DOHH2 (cell line): ENCODE results near the gene MYZAP.

ENCODE experiments used
- H3F3A ChIP-seq: fragments of 200-600 bp; sonication (generic), shearing (Covaris generic); 2 replicates; pipeline ENCODE4 v1.6.0; 2016; ENCODE audit warnings: antibody characterized with exemption, mild to moderate bottlenecking; ENCODE audit not compliant: control insufficient read depth, insufficient read depth
- H3K27ac ChIP-seq: fragments of 200-600 bp; sonication (generic); 2 replicates; pipeline ENCODE4 v1.5.1; 2014; ENCODE audit warnings: low read depth, mild to moderate bottlenecking, low read length, moderate library complexity
- H3K27me3 ChIP-seq: fragments of 200-600 bp; sonication (generic); 2 replicates; pipeline ENCODE4 v1.6.1; 2014; ENCODE audit warnings: mild to moderate bottlenecking, low read length, mixed read lengths; ENCODE audit not compliant: control insufficient read depth
- H3K36me3 ChIP-seq: fragments of 200-600 bp; sonication (generic); 2 replicates; pipeline ENCODE4 v1.6.1; 2014; ENCODE audit warnings: mild to moderate bottlenecking, low read length, moderate library complexity, mixed read lengths; ENCODE audit not compliant: control insufficient read depth
- H3K4me1 ChIP-seq: fragments of 200-600 bp; sonication (generic); 2 replicates; pipeline ENCODE4 v1.6.1; 2014; ENCODE audit warnings: mild to moderate bottlenecking, low read length, mixed read lengths; ENCODE audit not compliant: control insufficient read depth
- H3K4me2 ChIP-seq: fragments of 200-600 bp; sonication (generic); 2 replicates; pipeline ENCODE4 v1.6.0; 2014; ENCODE audit warnings: mild to moderate bottlenecking, low read length, moderate library complexity
- H3K4me3 ChIP-seq: fragments of 200-600 bp; sonication (generic); 2 replicates; pipeline ENCODE4 v1.5.1; 2014; ENCODE audit warnings: mild to moderate bottlenecking, low read length, mixed read lengths
- H3K79me2 ChIP-seq: fragments of 200-600 bp; sonication (generic); 2 replicates; pipeline ENCODE4 v1.6.1; 2014; ENCODE audit warnings: mild to moderate bottlenecking, low read length, mixed read lengths; ENCODE audit not compliant: control insufficient read depth
- H3K9me2 ChIP-seq: fragments of 200-600 bp; sonication (generic); replicated peaks from 2 replicates; pipeline ENCODE4 v1.6.1; 2014; ENCODE audit warnings: mild to moderate bottlenecking, low read length, mixed read lengths; ENCODE audit not compliant: control insufficient read depth
- H3K9me3 ChIP-seq: fragments of 200-600 bp; sonication (generic); 2 replicates; pipeline ENCODE4 v1.6.1; 2014; ENCODE audit warnings: antibody characterized with exemption, low read length, mixed read lengths; ENCODE audit not compliant: control insufficient read depth, insufficient read depth
- H4K20me1 ChIP-seq: fragments of 200-600 bp; sonication (generic); 2 replicates; pipeline ENCODE4 v1.6.0; 2014; ENCODE audit warnings: low read depth, mild to moderate bottlenecking, antibody characterized with exemption, low read length, moderate library complexity; ENCODE audit not compliant: control insufficient read depth, insufficient read depth
- CTCF ChIP-seq: fragments of 200-600 bp; sonication (generic); IDR thresholded peaks from one replicate; pipeline ENCODE4 v1.5.1; 2014; ENCODE audit warnings: antibody characterized with exemption, mild to moderate bottlenecking, low read depth, low read length; ENCODE audit not compliant: poor library complexity, severe bottlenecking
- EZH2phosphoT487 ChIP-seq: fragments of 200-600 bp; sonication (generic); IDR thresholded peaks from 2 replicates; pipeline ENCODE4 v1.6.1; 2017; ENCODE audit warnings: borderline replicate concordance, mild to moderate bottlenecking, antibody characterized with exemption, low read length, moderate library complexity, mixed read lengths

MYZAP gene

DNA sequence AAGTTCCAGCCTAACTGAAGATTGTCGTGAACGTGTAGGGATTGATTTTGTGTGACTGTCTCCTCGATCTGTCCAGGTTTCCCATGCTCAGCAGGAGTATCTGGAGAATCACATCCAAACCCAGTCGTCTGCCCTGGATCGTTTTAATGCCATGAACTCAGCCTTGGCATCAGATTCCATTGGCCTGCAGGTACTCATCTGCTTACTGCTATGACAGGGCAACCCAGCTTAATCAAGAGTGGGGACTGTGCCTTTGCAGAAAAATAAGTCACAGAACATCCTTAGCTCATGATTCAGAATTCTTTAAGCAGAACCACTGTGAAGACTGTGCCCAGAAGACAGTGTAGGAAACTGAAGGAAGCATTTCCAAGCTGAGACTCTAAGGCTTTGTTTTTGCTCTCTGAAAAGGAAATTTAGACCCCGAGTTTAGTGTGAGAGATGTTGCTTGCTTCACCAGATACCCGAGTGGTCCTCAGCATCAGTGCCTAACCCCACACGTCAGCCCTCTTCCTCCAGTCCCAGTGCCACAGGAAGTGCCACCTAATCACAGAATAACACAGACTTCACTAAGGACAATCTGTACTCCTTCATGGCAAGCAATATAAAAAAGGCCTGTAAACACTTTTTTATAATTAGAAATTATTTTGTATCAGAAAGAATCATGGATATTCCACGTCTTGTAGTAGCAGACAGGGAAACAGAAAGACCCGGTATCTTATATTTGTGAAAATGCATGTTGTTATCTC lies 34.2 kb downstream of the MYZAP start:
- no peaks in the 10 kb centered on the region for H3F3A ChIP-seq
- H3K27me3 ChIP-seq, result no peaks in the 10 kb centered on the region
- H3K4me1 ChIP-seq, result no peaks in the 10 kb centered on the region
- H3K27ac ChIP-seq, result no peak overlapping the region
- no peaks in the 10 kb centered on the region for H3K36me3 ChIP-seq
- no peaks in the 10 kb centered on the region for H4K20me1 ChIP-seq
- no peaks in the 10 kb centered on the region for H3K79me2 ChIP-seq
- H3K9me3 ChIP-seq, result no peaks in the 10 kb centered on the region
- H3K9me2 ChIP-seq, result no peaks in the 10 kb centered on the region
- H3K4me3 ChIP-seq, result no peak overlapping the region
- no peak overlapping the region for H3K4me2 ChIP-seq
- no peak for TF ChIP-seq EZH2phosphoT487
- no peak for TF ChIP-seq CTCF

GRCh38 chr15:57626713-57627440 lies 35.2 kb downstream of the MYZAP start:
- H3K9me3 ChIP-seq, result no peaks in the 10 kb centered on the region
- H3K36me3 ChIP-seq, result no peaks in the 10 kb centered on the region
- H3K79me2 ChIP-seq, result no peaks in the 10 kb centered on the region
- H3K4me1 ChIP-seq, result no peaks in the 10 kb centered on the region
- H3F3A ChIP-seq, result no peaks in the 10 kb centered on the region
- TF ChIP-seq EZH2phosphoT487, result no peak
- no peak for TF ChIP-seq CTCF
- no peak overlapping the region for H3K27ac ChIP-seq
- H3K27me3 ChIP-seq, result no peaks in the 10 kb centered on the region
- H3K4me3 ChIP-seq, result no peak overlapping the region
- no peaks in the 10 kb centered on the region for H3K9me2 ChIP-seq
- H3K4me2 ChIP-seq, result no peak overlapping the region
- H4K20me1 ChIP-seq, result no peaks in the 10 kb centered on the region

DNA sequence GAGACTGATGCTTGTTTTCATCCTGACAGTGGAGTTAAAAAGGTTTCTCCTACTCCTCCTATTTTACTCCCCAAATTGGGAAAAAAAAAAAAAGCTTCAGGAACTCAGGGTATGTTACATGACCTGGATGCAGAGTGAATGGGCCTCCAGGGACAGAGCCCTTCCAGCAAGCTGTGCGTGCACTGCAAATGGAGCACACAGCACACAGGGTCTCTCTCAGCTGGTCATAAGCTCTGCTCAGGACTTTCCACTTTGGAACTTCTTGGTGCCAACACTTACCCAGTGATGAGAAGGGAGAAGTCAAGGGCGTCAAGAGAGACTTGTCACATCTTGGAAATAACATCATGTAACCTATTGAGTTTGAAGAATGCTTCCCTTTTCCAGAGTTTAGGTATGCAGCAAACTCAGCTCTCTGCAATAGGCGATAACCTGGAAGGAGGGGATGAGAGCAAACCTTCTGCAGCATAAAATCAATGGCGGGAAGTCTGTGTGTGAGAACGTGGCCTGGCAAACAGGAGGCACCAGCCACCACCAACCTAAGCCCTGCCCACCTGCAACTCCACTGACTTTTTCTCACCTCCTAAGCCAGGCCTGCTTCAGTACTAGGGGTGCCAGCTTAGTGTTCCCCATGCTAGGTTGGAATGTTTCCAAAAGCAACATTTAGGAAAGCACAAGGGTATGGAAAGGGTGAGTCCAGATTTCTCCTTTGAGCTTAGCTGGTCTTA lies 39.8 kb downstream of the MYZAP start:
- H3K4me3 ChIP-seq, result no peak overlapping the region
- H3K4me1 ChIP-seq, result no peaks in the 10 kb centered on the region
- no peak overlapping the region for H3K27ac ChIP-seq
- no peaks in the 10 kb centered on the region for H3K9me3 ChIP-seq
- H3K27me3 ChIP-seq, result no peaks in the 10 kb centered on the region
- no peak overlapping the region for H3K4me2 ChIP-seq
- no peaks in the 10 kb centered on the region for H3K36me3 ChIP-seq
- no peaks in the 10 kb centered on the region for H3K79me2 ChIP-seq
- no peaks in the 10 kb centered on the region for H3K9me2 ChIP-seq
- no peak for TF ChIP-seq EZH2phosphoT487
- TF ChIP-seq CTCF, result no peak
- H3F3A ChIP-seq, result no peaks in the 10 kb centered on the region
- no peaks in the 10 kb centered on the region for H4K20me1 ChIP-seq
